GM21390 (cell line): ENCODE results near the gene PDE4DIP.
"Not testable (repeated sequence)": the region's sequence is repeated elsewhere in the genome, so short reads cannot be mapped to it uniquely, and the experiment has no call there.

Experiments
- ATAC-seq: cut with Tn5 transposase; IDR thresholded peaks from one replicate; pipeline ENCODE4 v1.9.1; 2021; ENCODE audit not compliant: unreplicated experiment

Gene PDE4DIP

GRCh38 chr1:148844220-148844619 lies at the start of gene PDE4DIP:
Gene PDE4DIP (plus strand): TSS chr1:148844428. CDS start chr1:148844775, 347 bp downstream.
- ATAC-seq, result not testable (repeated sequence)

GRCh38 chr1:148808268-148808928 lies 35.8 kb upstream of the PDE4DIP start:
- not testable (repeated sequence) for ATAC-seq

- ATAC-seq, result not testable (repeated sequence)
Observed at GRCh38 chr1:148808929-148809283, 35.3 kb upstream of the PDE4DIP start.

GRCh38 chr1:148822180-148822579 lies 22.0 kb upstream of the PDE4DIP start:
- ATAC-seq, result not testable (repeated sequence)

GRCh38 chr1:148823822-148824221 lies 20.4 kb upstream of the PDE4DIP start:
- not testable (repeated sequence) for ATAC-seq

- not testable (repeated sequence) for ATAC-seq
Observed at GRCh38 chr1:148825029-148825428, 19.2 kb upstream of the PDE4DIP start.

- ATAC-seq, result not testable (repeated sequence)
Observed at GRCh38 chr1:148828531-148828930, 15.7 kb upstream of the PDE4DIP start.

- ATAC-seq, result not testable (repeated sequence)
Observed at GRCh38 chr1:148828962-148829361, 15.3 kb upstream of the PDE4DIP start.

GRCh38 chr1:148829365-148829764 lies 14.9 kb upstream of the PDE4DIP start:
- ATAC-seq, result not testable (repeated sequence)

- ATAC-seq, result not testable (repeated sequence)
Observed at GRCh38 chr1:148841262-148841661, 3.0 kb upstream of the PDE4DIP start.

- ATAC-seq, result not testable (repeated sequence)
Observed at GRCh38 chr1:148844651-148845050, 423 bp downstream of the PDE4DIP start.

- ATAC-seq, result not testable (repeated sequence)
Observed at GRCh38 chr1:148845068-148845467, 840 bp downstream of the PDE4DIP start.

GRCh38 chr1:148850347-148850746 lies 6.1 kb downstream of the PDE4DIP start:
- not testable (repeated sequence) for ATAC-seq

GRCh38 chr1:148850840-148851239 lies 6.6 kb downstream of the PDE4DIP start:
- not testable (repeated sequence) for ATAC-seq

- ATAC-seq, result not testable (repeated sequence)
Observed at GRCh38 chr1:148851684-148852083, 7.5 kb downstream of the PDE4DIP start.

GRCh38 chr1:148853363-148853762 lies 9.1 kb downstream of the PDE4DIP start:
- not testable (repeated sequence) for ATAC-seq

GRCh38 chr1:148854063-148854462 lies 9.8 kb downstream of the PDE4DIP start:
- ATAC-seq, result not testable (repeated sequence)

GRCh38 chr1:148855367-148855766 lies 11.1 kb downstream of the PDE4DIP start:
- not testable (repeated sequence) for ATAC-seq

- not testable (repeated sequence) for ATAC-seq
Observed at GRCh38 chr1:148860049-148860448, 15.8 kb downstream of the PDE4DIP start.

GRCh38 chr1:148860579-148861259 lies 16.5 kb downstream of the PDE4DIP start:
- ATAC-seq, result not testable (repeated sequence)

- not testable (repeated sequence) for ATAC-seq
Observed at GRCh38 chr1:148862590-148862989, 18.4 kb downstream of the PDE4DIP start.
